CD4-positive, CD25-positive, alpha-beta regulatory T cell (primary cell): ENCODE data around the gene PPP4R3A. TPM values are rescaled to one million over a fixed set of nuclear protein-coding genes. Genes with fewer than 3 reads are reported as not detected.
"Not testable (repeated sequence)": the region's sequence is repeated elsewhere in the genome, so short reads cannot be mapped to it uniquely, and the experiment has no call there.

Experiments
- ATAC-seq, 2 donors: fragments of 150-1000 bp; cut with Tn5 transposase; one replicate each; pipeline ENCODE4 v1.10.0; 2021; ENCODE audit warnings: low read depth in 2 of 2, moderate number of reproducible peaks in 2 of 2, moderate library complexity in 1 of 2
- DNase-seq, 3 donors: peaks; one replicate each; pipeline versions ENCODE4 v3.0.0 to v3.0.0-alpha.2; 2012 to 2022; ENCODE audit warnings: mixed read lengths in 1 of 3
- H3K27ac ChIP-seq: one replicate; pipeline ENCODE4 v1.7.0; 2013; ENCODE audit warnings: mild to moderate bottlenecking, low read length; ENCODE audit not compliant: insufficient read depth, poor library complexity, severe bottlenecking
- H3K27me3 ChIP-seq: one replicate; pipeline ENCODE4 v1.7.0; 2013; ENCODE audit warnings: low read length; ENCODE audit not compliant: control insufficient read depth, insufficient read depth
- H3K36me3 ChIP-seq: one replicate; pipeline ENCODE4 v1.7.0; 2013; ENCODE audit warnings: mild to moderate bottlenecking, low read length, moderate library complexity; ENCODE audit not compliant: control insufficient read depth, insufficient read depth
- H3K4me1 ChIP-seq: 2 replicates; pipeline ENCODE4 v1.7.0; 2013; ENCODE audit warnings: mild to moderate bottlenecking, low read length; ENCODE audit not compliant: insufficient read depth, control insufficient read depth, poor library complexity, severe bottlenecking
- H3K4me3 ChIP-seq: one replicate; pipeline ENCODE4 v1.7.0; 2013; ENCODE audit warnings: low read depth, mild to moderate bottlenecking, low read length, moderate library complexity
- H3K9me3 ChIP-seq, 2 experiments: 1 replicate in 1 of 2; 2 replicates in 1 of 2; pipeline ENCODE4 v1.7.0; 2013; ENCODE audit warnings: low read length in 2 of 2, mild to moderate bottlenecking in 1 of 2, moderate library complexity in 1 of 2; ENCODE audit not compliant: control insufficient read depth in 2 of 2
- H3K27ac Mint-ChIP-seq, 3 donors: one replicate each; pipeline ENCODE4 v1.8.0; 2020 to 2022; ENCODE audit warnings: mild to moderate bottlenecking in 3 of 3, mixed read lengths in 3 of 3, moderate library complexity in 2 of 3
- H3K27me3 Mint-ChIP-seq: one replicate; pipeline ENCODE4 v1.8.0; 2022; ENCODE audit warnings: mild to moderate bottlenecking, mixed read lengths
- H3K36me3 Mint-ChIP-seq: one replicate; pipeline ENCODE4 v1.8.0; 2020; ENCODE audit warnings: mixed read lengths
- H3K4me1 Mint-ChIP-seq, 4 donors: one replicate each; pipeline ENCODE4 v1.8.0; 2020 to 2022; ENCODE audit warnings: mixed read lengths in 4 of 4, mild to moderate bottlenecking in 1 of 4
- H3K4me3 Mint-ChIP-seq, 4 donors: one replicate each; pipeline ENCODE4 v1.8.0; 2020 to 2022; ENCODE audit warnings: mild to moderate bottlenecking in 4 of 4, mixed read lengths in 4 of 4, moderate library complexity in 3 of 4
- H3K9me3 Mint-ChIP-seq, 7 donors: one replicate each; pipeline ENCODE4 v1.8.0; 2020 to 2022; ENCODE audit warnings: mixed read lengths in 7 of 7, mild to moderate bottlenecking in 3 of 7, moderate library complexity in 2 of 7
- polyA plus RNA-seq, 4 donors: library from polyadenylated mRNA; unstranded; fragments of 300-500 nt; fragmentation: Illumina TruSeq; gene quantifications; one replicate each; pipeline ENCODE4 v1.2.3, GENCODE V29; 2021
- total RNA-seq: library from RNA; stranded (reverse); gene quantifications from one replicate; pipeline ENCODE4 v1.2.3, GENCODE V29; 2022

PPP4R3A gene
- total and polyA plus RNA-seq, 5 donors from 2014 or later = 94.9 to 239 (median 104) TPM

DNA sequence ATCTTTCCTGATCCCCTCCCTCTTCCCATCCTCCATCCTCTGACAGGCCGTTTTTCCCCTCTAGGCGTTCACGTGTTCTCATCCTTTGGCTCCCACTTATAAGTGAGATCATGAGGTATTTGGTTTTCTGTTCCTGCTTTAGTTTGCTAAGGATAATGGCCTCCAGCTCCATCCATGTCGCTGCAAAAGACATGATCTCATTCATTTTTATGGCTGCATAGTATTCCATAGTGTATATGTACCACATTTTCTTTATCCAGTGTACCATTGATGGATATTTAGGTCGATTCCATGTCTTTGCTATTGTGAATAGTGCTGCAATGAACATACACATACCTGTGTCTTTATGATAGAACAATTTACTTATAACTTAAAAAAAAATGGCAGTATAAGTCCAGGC, 23.9 kb upstream of the PPP4R3A start:
- H3K36me3 Mint-ChIP-seq, H3K27ac ChIP-seq, ATAC-seq: not testable (repeated sequence)

GRCh38 chr14:91533623-91534022, 23.5 kb upstream of the PPP4R3A start:
- no peaks in the 10 kb centered on the region for H3K4me1 Mint-ChIP-seq
- ATAC-seq = no peak
- peaks cover 4% of the 10 kb centered on the region for H3K36me3 Mint-ChIP-seq
- no peak overlapping the region for H3K27ac Mint-ChIP-seq
- Histone ChIP-seq H3K36me3 (no peaks in the 10 kb centered on the region), H3K27ac (no peak overlapping the region), H3K4me1 (no peaks in the 10 kb centered on the region), H3K27me3 (peaks cover 4% of the 10 kb centered on the region), H3K9me3 (no peaks in the 10 kb centered on the region), H3K4me3 (no peak overlapping the region)
- peaks cover 37% of the 10 kb centered on the region for H3K27me3 Mint-ChIP-seq
- no peak for DNase-seq
- no peak overlapping the region for H3K4me3 Mint-ChIP-seq
- H3K9me3 Mint-ChIP-seq = peaks cover 0 to 2% (median 0%) of the 10 kb centered on the region in 7 donors

More for the DNA sequence above, 23.9 kb upstream of the PPP4R3A start:
- H3K27ac Mint-ChIP-seq, H3K4me3 ChIP-seq, H3K4me1 ChIP-seq, H3K36me3 ChIP-seq, H3K27me3 ChIP-seq, H3K4me3 Mint-ChIP-seq, H3K4me1 Mint-ChIP-seq, H3K9me3 Mint-ChIP-seq, DNase-seq, H3K9me3 ChIP-seq: not testable (repeated sequence)
- peaks cover 37% of the 10 kb centered on the region for H3K27me3 Mint-ChIP-seq

DNA sequence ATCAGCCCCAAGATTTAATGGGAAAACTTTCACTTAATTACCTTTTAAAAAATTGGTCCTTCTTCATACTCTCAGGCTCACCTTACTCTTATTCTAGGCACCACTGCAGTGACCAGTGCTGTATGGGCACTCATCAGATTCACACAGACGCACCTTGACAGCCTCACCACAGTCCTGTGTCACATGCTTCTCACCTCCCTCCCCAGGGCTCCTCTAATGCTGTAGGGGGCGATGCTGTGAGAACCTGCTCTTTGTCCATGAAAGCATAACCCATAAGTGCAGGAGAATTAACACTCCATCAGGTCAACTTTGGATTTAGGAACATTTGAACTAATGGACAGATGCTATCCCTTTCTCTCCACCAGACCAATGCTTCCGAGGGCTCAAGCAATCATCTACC, 13.9 kb upstream of the PPP4R3A start:
- Histone ChIP-seq H3K4me1 (no peaks in the 10 kb centered on the region), H3K27ac (no peak overlapping the region), H3K9me3 (peaks cover 0 to 6% of the 10 kb centered on the region in 2 experiments), H3K27me3 (no peaks in the 10 kb centered on the region), H3K4me3 (no peak overlapping the region), H3K36me3 (no peaks in the 10 kb centered on the region)
- DNase-seq = no peak
- Mint-ChIP-seq H3K4me3 (no peak overlapping the region), H3K9me3 (peaks cover 0 to 6% (median 2%) of the 10 kb centered on the region in 7 donors), H3K4me1 (no peaks in the 10 kb centered on the region), H3K36me3 (peaks cover 3% of the 10 kb centered on the region), H3K27ac (no peak overlapping the region), H3K27me3 (peaks cover 7% of the 10 kb centered on the region)
- ATAC-seq = no peak

DNA sequence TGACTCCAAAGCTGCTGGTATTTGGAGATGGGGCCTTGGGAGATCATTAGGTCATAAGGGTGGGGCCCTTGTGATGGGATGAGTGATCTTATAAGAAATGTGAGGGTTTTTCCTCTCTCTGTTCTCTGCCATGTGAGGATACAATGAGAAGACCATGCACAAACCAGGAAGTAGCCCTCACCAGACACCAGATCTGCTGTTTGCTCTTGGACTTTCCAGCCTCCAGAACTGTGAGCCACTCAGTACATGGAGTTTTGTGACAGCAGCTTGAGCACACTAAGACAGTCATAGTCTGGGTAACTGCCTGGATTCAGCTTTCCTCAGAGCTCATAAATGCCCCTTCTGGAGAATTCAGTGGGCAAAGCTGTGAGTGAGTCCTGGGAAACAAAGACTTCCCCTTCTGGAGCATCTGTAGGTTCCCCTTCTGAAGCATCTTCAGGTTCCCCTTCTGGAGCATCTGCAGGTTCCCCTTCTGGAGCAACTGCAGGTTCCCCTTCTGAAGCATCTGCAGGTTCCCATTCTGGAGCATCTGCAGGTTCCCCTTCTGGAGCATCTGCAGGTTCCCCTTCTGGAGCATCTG, 11.0 kb upstream of the PPP4R3A start:
- no peaks in the 10 kb centered on the region for H3K27me3 ChIP-seq
- H3K27ac Mint-ChIP-seq = no peak overlapping the region
- peaks cover 3% of the 10 kb centered on the region for H3K36me3 Mint-ChIP-seq
- peaks cover 0 to 6% of the 10 kb centered on the region in 2 experiments for H3K9me3 ChIP-seq
- no peak for DNase-seq
- H3K4me3 ChIP-seq = no peak overlapping the region
- ATAC-seq = no peak
- H3K36me3 ChIP-seq = no peaks in the 10 kb centered on the region
- peaks cover 0 to 6% (median 2%) of the 10 kb centered on the region in 7 donors for H3K9me3 Mint-ChIP-seq
- H3K27me3 Mint-ChIP-seq = peaks cover 16% of the 10 kb centered on the region
- no peak overlapping the region for H3K27ac ChIP-seq
- no peaks in the 10 kb centered on the region for H3K4me1 ChIP-seq
- no peak overlapping the region for H3K4me3 Mint-ChIP-seq
- no peaks in the 10 kb centered on the region for H3K4me1 Mint-ChIP-seq

GRCh38 chr14:91520138-91520537, 10.0 kb upstream of the PPP4R3A start:
- Mint-ChIP-seq H3K27me3 (peaks cover 16% of the 10 kb centered on the region), H3K4me1 (no peaks in the 10 kb centered on the region), H3K36me3 (peaks cover 3% of the 10 kb centered on the region), H3K9me3 (peaks cover 0 to 6% (median 2%) of the 10 kb centered on the region in 7 donors), H3K4me3 (no peak overlapping the region), H3K27ac (no peak overlapping the region)
- DNase-seq (no peak), ATAC-seq (no peak)
- no peak overlapping the region for H3K4me3 ChIP-seq
- H3K4me1 ChIP-seq = no peaks in the 10 kb centered on the region
- H3K36me3 ChIP-seq = no peaks in the 10 kb centered on the region
- H3K27me3 ChIP-seq = no peaks in the 10 kb centered on the region
- H3K9me3 ChIP-seq = peaks cover 0 to 6% of the 10 kb centered on the region in 2 experiments
- H3K27ac ChIP-seq = no peak overlapping the region

GRCh38 chr14:91519239-91520036, 9.3 kb upstream of the PPP4R3A start:
- Mint-ChIP-seq H3K36me3 (peaks cover 3% of the 10 kb centered on the region), H3K27me3 (peaks cover 16% of the 10 kb centered on the region), H3K4me1 (no peaks in the 10 kb centered on the region), H3K9me3 (peaks cover 0 to 6% (median 2%) of the 10 kb centered on the region in 7 donors), H3K27ac (no peak overlapping the region), H3K4me3 (no peak overlapping the region)
- no peaks in the 10 kb centered on the region for H3K27me3 ChIP-seq
- H3K9me3 ChIP-seq = peaks cover 0 to 6% of the 10 kb centered on the region in 2 experiments
- no peak overlapping the region for H3K27ac ChIP-seq
- no peaks in the 10 kb centered on the region for H3K4me1 ChIP-seq
- no peak for ATAC-seq
- H3K4me3 ChIP-seq = no peak overlapping the region
- no peaks in the 10 kb centered on the region for H3K36me3 ChIP-seq
- DNase-seq = no peak

- Histone ChIP-seq H3K36me3 (no peaks in the 10 kb centered on the region), H3K4me3 (no peak overlapping the region), H3K4me1 (no peaks in the 10 kb centered on the region), H3K9me3 (peaks cover 0 to 6% of the 10 kb centered on the region in 2 experiments), H3K27me3 (no peaks in the 10 kb centered on the region), H3K27ac (no peak overlapping the region)
- no peaks in the 10 kb centered on the region for H3K4me1 Mint-ChIP-seq
- H3K4me3 Mint-ChIP-seq = no peak overlapping the region
- peaks cover 9% of the 10 kb centered on the region for H3K27me3 Mint-ChIP-seq
- H3K27ac Mint-ChIP-seq = peak overlapping the region in 1 of 3 donors; percentile 44
- no peak for ATAC-seq
- H3K36me3 Mint-ChIP-seq = no peaks in the 10 kb centered on the region
- peaks cover 0 to 4% (median 0%) of the 10 kb centered on the region in 7 donors for H3K9me3 Mint-ChIP-seq
- DNase-seq = no peak
Measured at GRCh38 chr14:91516663-91517388, 6.7 kb upstream of the PPP4R3A start.
